Measurements from ENCODE around the gene TBC1D9.

The TBC1D9 gene

GRCh38 chr4:140703463-140703862 is 52.7 kb downstream of the TBC1D9 start:
- TF ChIP-seq GATA3 (IDR thresholded peaks at IDR 0.05; ENCODE audit: low read depth, low read length), result no peak
- TF ChIP-seq GATA2 (IDR thresholded peaks at IDR 0.05; ENCODE audit: low read depth, low read length), result no peak

- TF ChIP-seq GATA3 (IDR thresholded peaks at IDR 0.05; ENCODE audit: low read depth, low read length) (no peak), GATA2 (IDR thresholded peaks at IDR 0.05; ENCODE audit: low read depth, low read length) (no peak)
Measured at GRCh38 chr4:140702096-140702757, 54.0 kb downstream of the TBC1D9 start.

GRCh38 chr4:140701071-140701470 is 55.1 kb downstream of the TBC1D9 start:
- TF ChIP-seq GATA2 (IDR thresholded peaks at IDR 0.05; ENCODE audit: low read depth, low read length), result no peak
- no peak for TF ChIP-seq GATA3 (IDR thresholded peaks at IDR 0.05; ENCODE audit: low read depth, low read length)

- TF ChIP-seq GATA3 (IDR thresholded peaks at IDR 0.05; ENCODE audit: low read depth, low read length) (no peak), GATA2 (IDR thresholded peaks at IDR 0.05; ENCODE audit: low read depth, low read length) (no peak)
Measured at GRCh38 chr4:140697709-140698560, 58.2 kb downstream of the TBC1D9 start.

- TF ChIP-seq GATA3 (IDR thresholded peaks at IDR 0.05; ENCODE audit: low read depth, low read length) (no peak), GATA2 (IDR thresholded peaks at IDR 0.05; ENCODE audit: low read depth, low read length) (no peak)
Measured at GRCh38 chr4:140695483-140695882, 60.7 kb downstream of the TBC1D9 start.

GRCh38 chr4:140693562-140693961 is 62.6 kb downstream of the TBC1D9 start:
- TF ChIP-seq GATA2 (IDR thresholded peaks at IDR 0.05; ENCODE audit: low read depth, low read length) (no peak), GATA3 (IDR thresholded peaks at IDR 0.05; ENCODE audit: low read depth, low read length) (no peak)

- TF ChIP-seq GATA2 (IDR thresholded peaks at IDR 0.05; ENCODE audit: low read depth, low read length), result no peak
- TF ChIP-seq GATA3 (IDR thresholded peaks at IDR 0.05; ENCODE audit: low read depth, low read length), result no peak
Measured at GRCh38 chr4:140691369-140691768, 64.8 kb downstream of the TBC1D9 start.

GRCh38 chr4:140690093-140690492 is 66.1 kb downstream of the TBC1D9 start:
- no peak for TF ChIP-seq GATA2 (IDR thresholded peaks at IDR 0.05; ENCODE audit: low read depth, low read length)

GRCh38 chr4:140689623-140690022 is 66.6 kb downstream of the TBC1D9 start:
- TF ChIP-seq GATA3 (IDR thresholded peaks at IDR 0.05; ENCODE audit: low read depth, low read length), result no peak
- 0 out of 2 replicates have a peak, but pooled peaks have one; percentile 22 for TF ChIP-seq GATA2 (IDR thresholded peaks at IDR 0.05; ENCODE audit: low read depth, low read length)

- TF ChIP-seq GATA2 (IDR thresholded peaks at IDR 0.05; ENCODE audit: low read depth, low read length) (peak; percentile 90), GATA3 (IDR thresholded peaks at IDR 0.05; ENCODE audit: low read depth, low read length) (peak; percentile 50)
Measured at GRCh38 chr4:140688711-140689598, 67.2 kb downstream of the TBC1D9 start.

GRCh38 chr4:140686796-140687195 is 69.4 kb downstream of the TBC1D9 start:
- no peak for TF ChIP-seq GATA2 (IDR thresholded peaks at IDR 0.05; ENCODE audit: low read depth, low read length)
- TF ChIP-seq GATA3 (IDR thresholded peaks at IDR 0.05; ENCODE audit: low read depth, low read length), result no peak

- TF ChIP-seq GATA3 (IDR thresholded peaks at IDR 0.05; ENCODE audit: low read depth, low read length) (no peak), GATA2 (IDR thresholded peaks at IDR 0.05; ENCODE audit: low read depth, low read length) (no peak)
Measured at GRCh38 chr4:140684314-140684713, 71.9 kb downstream of the TBC1D9 start.

GRCh38 chr4:140681201-140681600 is 75.0 kb downstream of the TBC1D9 start:
- TF ChIP-seq GATA3 (IDR thresholded peaks at IDR 0.05; ENCODE audit: low read depth, low read length) (no peak), GATA2 (IDR thresholded peaks at IDR 0.05; ENCODE audit: low read depth, low read length) (no peak)

GRCh38 chr4:140680686-140681085 is 75.5 kb downstream of the TBC1D9 start:
- TF ChIP-seq GATA2 (IDR thresholded peaks at IDR 0.05; ENCODE audit: low read depth, low read length) (no peak), GATA3 (IDR thresholded peaks at IDR 0.05; ENCODE audit: low read depth, low read length) (no peak)
